Measurements from ENCODE around the gene TP73.

Gene TP73

GRCh38 chr1:3634059-3634800 lies 18.1 kb upstream of the TP73 start:
- no peak for DNase-seq

DNA sequence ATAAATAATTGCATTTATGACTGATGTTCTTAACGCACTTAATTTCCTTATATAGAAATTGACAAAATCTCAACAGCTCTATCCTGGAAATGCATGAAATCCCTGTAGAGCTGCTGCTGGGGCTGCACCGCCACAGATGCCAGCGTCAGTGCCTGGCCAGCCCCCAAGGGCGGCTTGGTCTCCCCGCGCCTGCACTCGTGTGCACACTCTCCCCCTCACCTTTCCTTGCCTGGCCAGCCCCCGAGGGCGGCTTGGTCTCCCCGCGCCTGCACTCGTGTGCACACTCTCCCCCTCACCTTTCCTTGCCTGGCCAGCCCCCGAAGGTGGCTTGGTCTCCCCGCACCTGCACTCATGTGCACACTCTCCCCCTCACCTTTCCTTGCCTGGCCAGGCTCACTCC lies 16.2 kb upstream of the TP73 start:
- no peak for DNase-seq

GRCh38 chr1:3636531-3636930 lies 15.8 kb upstream of the TP73 start:
- DNase-seq = no peak

DNA sequence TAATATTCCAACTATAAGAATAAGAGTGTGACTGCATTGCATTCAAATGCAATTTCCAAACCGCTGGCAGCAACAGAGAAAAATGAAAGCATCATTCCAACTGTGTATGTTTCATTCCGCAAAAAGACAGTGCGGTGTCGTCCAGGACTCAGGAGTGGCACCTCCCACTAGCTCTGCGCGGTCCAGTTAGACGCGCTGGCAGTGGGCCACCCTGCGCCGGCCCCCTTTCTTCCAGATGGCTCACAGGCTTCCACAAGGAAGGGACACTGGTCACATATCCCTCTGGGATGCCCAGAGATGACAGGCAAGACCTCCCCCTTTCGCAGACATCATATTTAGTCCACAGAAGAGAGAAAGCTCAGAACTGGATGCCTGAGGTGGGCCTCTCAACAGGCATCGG lies 14.3 kb upstream of the TP73 start:
- DNase-seq = no peak

- DNase-seq = no peak
These were observed 13.6 kb upstream of the TP73 start for GRCh38 chr1:3638676-3639075.

DNA sequence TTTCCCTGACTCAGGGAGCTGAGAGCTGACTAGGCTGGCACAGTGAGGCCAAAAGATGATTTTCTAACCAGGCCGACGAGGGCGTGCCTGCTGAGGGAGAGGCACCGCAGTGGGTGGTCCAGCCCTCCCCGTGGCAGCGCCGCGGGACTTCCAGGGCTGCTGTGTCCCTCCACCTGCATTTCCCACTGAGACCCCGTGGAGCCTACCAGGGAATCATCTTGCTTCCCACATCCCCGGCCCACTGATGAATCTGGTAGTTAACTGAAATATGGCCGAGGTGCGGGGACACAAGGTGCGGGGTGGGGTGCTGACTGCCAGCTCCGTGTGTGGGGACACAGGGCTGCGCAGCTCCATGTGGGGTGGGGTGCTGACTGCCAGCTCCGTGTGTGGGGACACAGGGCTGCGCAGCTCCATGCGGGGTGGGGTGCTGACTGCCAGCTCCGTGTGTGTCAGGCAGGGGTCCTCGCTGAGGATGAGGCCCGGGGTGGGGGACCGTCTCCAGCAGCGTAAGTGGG lies 12.9 kb upstream of the TP73 start:
- no peak for DNase-seq

DNA sequence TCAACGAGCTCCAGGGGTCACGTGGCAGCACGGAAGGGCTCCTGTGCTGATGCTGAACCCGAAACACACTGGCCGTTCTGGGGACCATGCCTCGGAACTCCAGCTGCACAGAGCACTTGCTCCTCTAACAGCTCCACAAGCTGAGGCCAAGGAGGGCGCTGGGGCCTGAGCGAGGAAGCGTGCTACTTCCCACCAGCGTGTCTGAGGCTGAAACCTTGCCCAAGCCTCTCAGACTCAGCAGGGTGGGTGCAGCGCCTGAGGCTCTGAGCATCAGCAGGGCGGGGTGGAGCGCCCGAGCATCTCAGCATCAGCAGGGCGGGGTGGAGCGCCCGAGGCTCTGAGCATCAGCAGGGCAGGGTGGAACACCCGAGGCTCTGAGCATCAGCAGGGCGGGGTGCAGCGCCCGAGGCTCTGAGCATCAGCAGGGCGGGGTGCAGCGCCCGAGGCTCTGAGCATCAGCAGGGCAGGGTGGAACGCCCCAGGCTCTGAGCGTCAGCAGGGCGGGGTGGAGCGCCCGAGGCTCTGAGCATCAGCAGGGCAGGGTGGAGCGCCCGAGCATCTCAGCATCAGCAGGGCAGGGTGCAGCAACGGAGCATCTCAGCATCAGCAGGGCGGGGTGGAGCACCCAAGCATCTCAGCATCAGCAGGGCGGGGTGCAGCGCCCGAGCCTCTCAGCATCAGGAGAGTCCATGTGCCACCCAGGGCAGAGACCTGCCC lies 12.0 kb upstream of the TP73 start:
- no peak for DNase-seq

DNA sequence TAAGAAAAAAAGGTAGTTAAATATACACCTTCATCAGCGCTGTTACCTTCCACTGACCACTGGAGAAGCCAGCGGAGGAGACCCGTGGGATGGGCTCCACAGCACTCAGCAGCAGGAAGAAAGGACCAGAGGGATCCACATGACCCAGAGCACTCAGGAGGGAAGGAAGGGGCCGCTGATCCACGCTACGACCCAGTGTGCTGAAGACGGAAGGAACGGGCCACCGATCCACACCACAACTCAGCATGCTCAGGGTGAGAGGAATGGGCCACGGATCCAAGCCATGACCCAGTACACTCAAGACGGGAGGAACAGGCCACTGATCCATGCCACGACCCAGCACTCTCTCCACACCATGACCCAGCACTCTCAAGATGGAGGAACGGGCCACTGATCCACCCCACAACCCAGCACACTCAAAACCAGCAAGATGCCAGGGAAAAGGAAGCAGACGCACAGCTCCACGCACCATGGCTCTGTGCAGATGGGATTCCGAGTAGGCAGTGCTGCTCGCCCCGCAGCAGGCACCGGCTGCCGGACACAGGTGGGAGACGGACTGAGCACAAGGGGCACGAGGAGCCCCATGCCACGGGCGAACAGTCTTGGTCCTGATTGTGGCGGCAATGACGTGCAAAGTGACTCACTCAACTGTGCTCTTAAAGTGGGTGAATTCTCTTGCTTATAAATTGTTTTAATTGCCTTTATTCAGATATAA lies 11.1 kb upstream of the TP73 start:
- no peak for DNase-seq

DNA sequence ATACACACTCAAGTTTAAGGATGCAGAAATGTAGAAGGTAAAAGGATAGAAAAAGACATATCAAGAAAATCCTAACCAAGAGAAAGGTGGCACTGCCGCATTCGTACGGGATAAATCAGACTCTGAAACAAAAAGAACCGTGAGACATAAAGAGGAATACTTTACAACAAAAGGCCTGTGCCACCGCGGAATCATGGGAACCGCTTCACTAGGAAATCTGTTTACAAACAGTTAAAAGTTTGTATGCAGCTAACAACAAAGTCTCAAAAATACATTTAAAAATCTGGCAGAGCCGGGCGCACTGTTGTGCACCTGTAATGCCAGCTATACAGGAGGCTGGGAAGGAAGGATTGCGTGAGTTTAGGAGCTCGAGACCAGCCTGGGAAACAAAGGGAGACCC lies 10.5 kb upstream of the TP73 start:
- no peak for DNase-seq

- DNase-seq = no peak
These were observed 9.2 kb upstream of the TP73 start for GRCh38 chr1:3642919-3643675.

- DNase-seq = no peak
These were observed 8.0 kb upstream of the TP73 start for GRCh38 chr1:3644273-3644672.

GRCh38 chr1:3645247-3645646 lies 7.1 kb upstream of the TP73 start:
- no peak for DNase-seq

DNA sequence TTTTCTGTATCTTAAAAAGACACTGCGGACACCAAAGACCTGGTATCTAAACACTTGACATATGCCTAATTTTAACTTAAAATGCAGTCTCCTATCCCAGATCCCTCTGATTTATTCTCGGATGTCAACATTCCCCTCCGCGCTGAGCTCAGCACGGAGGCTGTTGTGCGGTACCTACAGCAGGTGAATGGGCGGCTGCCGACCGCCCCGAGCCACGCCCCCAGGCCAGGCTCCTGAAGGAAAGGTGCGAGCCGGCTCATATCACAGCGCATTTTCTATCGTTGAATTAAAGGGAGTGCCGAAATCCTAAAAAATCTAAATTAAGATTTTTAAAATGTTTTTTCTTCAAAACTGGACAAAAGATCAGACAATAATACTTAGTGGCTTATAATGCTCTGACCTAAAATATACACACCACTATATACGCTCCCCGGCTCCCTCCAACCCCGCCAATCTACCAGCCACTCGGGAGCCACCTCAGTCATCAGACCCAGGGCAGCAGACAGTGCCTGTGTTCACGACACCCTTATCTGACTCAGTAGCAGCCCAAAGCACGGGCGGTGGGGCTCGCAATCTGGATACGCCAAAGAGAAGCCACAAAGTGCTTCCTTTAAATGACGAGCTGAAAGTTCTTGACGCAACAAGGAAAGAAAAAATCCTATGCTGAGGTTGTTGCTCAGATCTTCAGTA lies 6.5 kb upstream of the TP73 start:
- no peak for DNase-seq

DNA sequence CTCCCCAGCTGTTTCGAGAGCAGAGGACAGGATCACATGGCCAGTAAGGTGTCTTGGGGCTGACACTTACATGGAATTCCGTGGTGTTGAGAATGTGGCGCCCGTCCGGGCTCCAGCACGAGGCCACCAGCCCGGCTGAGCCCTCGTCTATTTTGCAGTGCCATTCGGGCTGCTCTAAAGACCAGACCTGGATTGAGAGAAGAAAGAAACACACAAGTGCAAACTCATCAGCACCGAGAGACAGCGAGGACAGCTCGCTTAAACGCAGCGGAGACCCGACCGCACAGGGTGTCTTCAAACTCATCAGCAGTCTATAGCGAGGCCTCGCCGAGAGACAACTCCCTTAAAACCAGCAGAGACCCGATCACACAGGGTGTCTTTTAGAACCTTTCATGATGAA lies 5.7 kb upstream of the TP73 start:
- DNase-seq = no peak

- DNase-seq = peak in 13 of 14 donors; percentile 31 to 83 (median 67)
These were observed 2.7 kb upstream of the TP73 start, which contains the start of gene WRAP73 for GRCh38 chr1:3649342-3650247. Gene WRAP73 (minus strand): TSS chr1:3650103. CDS start chr1:3649999, 104 bp downstream.

- no peak for DNase-seq
These were observed 1.9 kb upstream of the TP73 start for GRCh38 chr1:3650248-3651025.

GRCh38 chr1:3651026-3651929 lies 1.0 kb upstream of the TP73 start:
- peak in 1 of 14 donors; percentile 25 for DNase-seq

GRCh38 chr1:3652548-3653285 lies 401 bp downstream of the TP73 start:
- DNase-seq = peak in 1 of 14 donors; percentile 67

All from C1 segment of cervical spinal cord (tissue), 14 donors.